Neural progenitor cell (in vitro differentiated cells): ENCODE measurements around the gene GLIPR2. TPM values are rescaled to one million over a fixed set of nuclear protein-coding genes. Genes with fewer than 3 reads are reported as not detected.

Experiments
- DNase-seq: peaks from one replicate; pipeline ENCODE4 v3.0.0-alpha.2; 2016; ENCODE audit warnings: low spot score
- H2AFZ ChIP-seq: fragments of 200-600 bp; sonication (generic); replicated peaks from 2 replicates; pipeline ENCODE4 v1.6.1; 2016; ENCODE audit warnings: antibody characterized with exemption
- H3F3A ChIP-seq: fragments of 200-600 bp; sonication (generic); 2 replicates; pipeline ENCODE4 v1.6.1; 2016; ENCODE audit warnings: antibody characterized with exemption, low read depth
- H3K27ac ChIP-seq: fragments of 200-600 bp; sonication (generic); 2 replicates; pipeline ENCODE4 v1.5.1; 2016; ENCODE audit warnings: mild to moderate bottlenecking
- H3K27me3 ChIP-seq: fragments of 200-600 bp; sonication (generic); 2 replicates; pipeline ENCODE4 v1.6.1; 2016; ENCODE audit warnings: mild to moderate bottlenecking, moderate library complexity
- H3K36me3 ChIP-seq: fragments of 200-600 bp; sonication (generic); 2 replicates; pipeline ENCODE4 v1.5.1; 2016
- H3K4me1 ChIP-seq: fragments of 200-600 bp; sonication (generic); 2 replicates; pipeline ENCODE4 v1.6.1; 2016; ENCODE audit warnings: mixed run types
- H3K4me2 ChIP-seq: fragments of 200-600 bp; sonication (generic); 2 replicates; pipeline ENCODE4 v1.6.1; 2016
- H3K4me3 ChIP-seq: fragments of 200-600 bp; sonication (generic); 2 replicates; pipeline ENCODE4 v1.5.1; 2016
- H3K79me2 ChIP-seq: fragments of 200-600 bp; sonication (generic); 2 replicates; pipeline ENCODE4 v1.6.1; 2016; ENCODE audit warnings: low read depth
- H3K9ac ChIP-seq: fragments of 200-600 bp; sonication (generic); 2 replicates; pipeline ENCODE4 v1.6.1; 2016
- H3K9me3 ChIP-seq: fragments of 200-600 bp; sonication (generic); 2 replicates; pipeline ENCODE4 v1.5.1; 2016; ENCODE audit warnings: low read depth
- H4K20me1 ChIP-seq: fragments of 200-600 bp; sonication (generic); 2 replicates; pipeline ENCODE4 v1.6.1; 2016; ENCODE audit warnings: low read depth
- H3K27ac Mint-ChIP-seq: 3 replicates; pipeline ENCODE4 v1.8.0; 2021; ENCODE audit warnings: mixed read lengths
- H3K27me3 Mint-ChIP-seq: 2 replicates; pipeline ENCODE4 v1.8.0; 2022; ENCODE audit warnings: low read depth, mild to moderate bottlenecking, inconsistent platforms, moderate library complexity, mixed read lengths; ENCODE audit not compliant: insufficient read depth
- H3K36me3 Mint-ChIP-seq: 3 replicates; pipeline ENCODE4 v1.8.0; 2021; ENCODE audit warnings: mixed read lengths
- H3K4me1 Mint-ChIP-seq: 3 replicates; pipeline ENCODE4 v1.8.0; 2021; ENCODE audit warnings: mixed read lengths
- H3K4me3 Mint-ChIP-seq: 3 replicates; pipeline ENCODE4 v1.8.0; 2021; ENCODE audit warnings: mild to moderate bottlenecking, moderate library complexity, mixed read lengths
- H3K9me3 Mint-ChIP-seq: 3 replicates; pipeline ENCODE4 v1.8.0; 2020; ENCODE audit warnings: mixed read lengths
- CTCF ChIP-seq: fragments of 200-600 bp; sonication (generic); IDR thresholded peaks from 2 replicates; pipeline ENCODE4 v1.5.1; 2017; ENCODE audit warnings: antibody characterized with exemption, mild to moderate bottlenecking
- EZH2 ChIP-seq: fragments of 200-600 bp; sonication (generic); IDR thresholded peaks from 2 replicates; pipeline ENCODE4 v1.6.1; 2017; ENCODE audit warnings: antibody characterized with exemption, mild to moderate bottlenecking, moderate library complexity
- EZH2phosphoT487 ChIP-seq: fragments of 200-600 bp; sonication (generic); IDR thresholded peaks from 2 replicates; pipeline ENCODE4 v1.6.1; 2017; ENCODE audit warnings: antibody characterized with exemption
- total RNA-seq: library from RNA; depleted of rRNA; stranded (reverse); fragments of >200 nt; gene quantifications from 2 replicates; pipeline ENCODE4 v1.2.3, GENCODE V29; 2015; ENCODE audit warnings: low replicate concordance

The GLIPR2 gene
- total RNA-seq, 1 donor from 2014 or later = 12.4 TPM

GRCh38 chr9:36192196-36192595 is 55.7 kb downstream of the GLIPR2 start:
- DNase-seq = peak; percentile 45
- Histone ChIP-seq H3K27ac (no peak overlapping the region), H3K79me2 (peaks cover 65% of the 10 kb centered on the region), H2AFZ (no peak overlapping the region), H3K4me3 (peak overlapping the region; percentile 78), H4K20me1 (peaks cover 57% of the 10 kb centered on the region), H3K9me3 (no peaks in the 10 kb centered on the region), H3K27me3 (no peaks in the 10 kb centered on the region), H3K9ac (peak overlapping the region; percentile 87), H3F3A (peaks cover 15% of the 10 kb centered on the region), H3K36me3 (no peaks in the 10 kb centered on the region), H3K4me1 (peaks cover 20% of the 10 kb centered on the region), H3K4me2 (peak overlapping the region; percentile 92)
- Mint-ChIP-seq H3K36me3 (peaks cover 6% of the 10 kb centered on the region), H3K27me3 (no peaks in the 10 kb centered on the region), H3K4me1 (peaks cover 29% of the 10 kb centered on the region), H3K27ac (no peak overlapping the region), H3K4me3 (peak overlapping the region; percentile 92), H3K9me3 (no peaks in the 10 kb centered on the region)
- no peak for TF ChIP-seq EZH2
- no peak for TF ChIP-seq EZH2phosphoT487
- no peak for TF ChIP-seq CTCF

GRCh38 chr9:36193023-36193422 is 56.5 kb downstream of the GLIPR2 start:
- H4K20me1 ChIP-seq = peaks cover 58% of the 10 kb centered on the region
- no peak for TF ChIP-seq EZH2phosphoT487
- no peak for TF ChIP-seq CTCF
- TF ChIP-seq EZH2 = no peak
- H3K36me3 ChIP-seq = no peaks in the 10 kb centered on the region
- peaks cover 73% of the 10 kb centered on the region for H3K79me2 ChIP-seq
- H3K27ac ChIP-seq = no peak overlapping the region
- Mint-ChIP-seq H3K4me3 (no peak overlapping the region), H3K27ac (no peak overlapping the region), H3K36me3 (peaks cover 10% of the 10 kb centered on the region), H3K9me3 (no peaks in the 10 kb centered on the region), H3K27me3 (no peaks in the 10 kb centered on the region), H3K4me1 (peaks cover 29% of the 10 kb centered on the region)
- H3K4me3 ChIP-seq = peak overlapping the region; percentile 78
- H2AFZ ChIP-seq = no peak overlapping the region
- H3K9me3 ChIP-seq = no peaks in the 10 kb centered on the region
- peak overlapping the region; percentile 92 for H3K4me2 ChIP-seq
- H3K4me1 ChIP-seq = peaks cover 20% of the 10 kb centered on the region
- no peak for DNase-seq
- no peaks in the 10 kb centered on the region for H3K27me3 ChIP-seq
- peaks cover 15% of the 10 kb centered on the region for H3F3A ChIP-seq
- peak overlapping the region; percentile 1 for H3K9ac ChIP-seq

GRCh38 chr9:36194326-36195000 is 57.9 kb downstream of the GLIPR2 start:
- H3K4me1 ChIP-seq = peaks cover 20% of the 10 kb centered on the region
- H3K4me3 Mint-ChIP-seq = no peak overlapping the region
- peaks cover 11% of the 10 kb centered on the region for H3F3A ChIP-seq
- no peaks in the 10 kb centered on the region for H3K27me3 ChIP-seq
- H4K20me1 ChIP-seq = peaks cover 58% of the 10 kb centered on the region
- peaks cover 29% of the 10 kb centered on the region for H3K4me1 Mint-ChIP-seq
- H3K9me3 ChIP-seq = no peaks in the 10 kb centered on the region
- H2AFZ ChIP-seq = no peak overlapping the region
- H3K27ac ChIP-seq = no peak overlapping the region
- H3K4me2 ChIP-seq = no peak overlapping the region
- TF ChIP-seq CTCF (no peak), EZH2 (no peak), EZH2phosphoT487 (no peak)
- no peaks in the 10 kb centered on the region for H3K36me3 ChIP-seq
- H3K79me2 ChIP-seq = peaks cover 77% of the 10 kb centered on the region
- DNase-seq = no peak
- H3K9me3 Mint-ChIP-seq = no peaks in the 10 kb centered on the region
- peaks cover 14% of the 10 kb centered on the region for H3K36me3 Mint-ChIP-seq
- H3K9ac ChIP-seq = no peak overlapping the region
- no peaks in the 10 kb centered on the region for H3K27me3 Mint-ChIP-seq
- H3K4me3 ChIP-seq = no peak overlapping the region
- no peak overlapping the region for H3K27ac Mint-ChIP-seq
